ENCODE measurements around the gene DPP6.

DPP6 gene

GRCh38 chr7:154232700-154233099, 180.5 kb downstream of the DPP6 start:
- no peak for DNase-seq (ENCODE audit: low read depth in 2 of 2)

- no peak for DNase-seq (ENCODE audit: low read depth in 2 of 2)
Measured at GRCh38 chr7:154241988-154242387, 189.8 kb downstream of the DPP6 start.

GRCh38 chr7:154242709-154243108, 190.5 kb downstream of the DPP6 start:
- no peak for DNase-seq (ENCODE audit: low read depth in 2 of 2)

- no peak for DNase-seq (ENCODE audit: low read depth in 2 of 2)
Measured at GRCh38 chr7:154252046-154252445, 199.8 kb downstream of the DPP6 start.

GRCh38 chr7:154253810-154254209, 201.6 kb downstream of the DPP6 start:
- DNase-seq (ENCODE audit: low read depth in 2 of 2): no peak

- no peak for DNase-seq (ENCODE audit: low read depth in 2 of 2)
Measured at GRCh38 chr7:154255324-154255723, 203.1 kb downstream of the DPP6 start.

GRCh38 chr7:154256150-154256549, 204.0 kb downstream of the DPP6 start:
- no peak for DNase-seq (ENCODE audit: low read depth in 2 of 2)

- no peak for DNase-seq (ENCODE audit: low read depth in 2 of 2)
Measured at GRCh38 chr7:154259396-154259795, 207.2 kb downstream of the DPP6 start.

GRCh38 chr7:154287356-154287755, 235.2 kb downstream of the DPP6 start:
- DNase-seq (ENCODE audit: low read depth in 2 of 2): no peak

- no peak for DNase-seq (ENCODE audit: low read depth in 2 of 2)
Measured at GRCh38 chr7:154289119-154289518, 236.9 kb downstream of the DPP6 start.

- DNase-seq (ENCODE audit: low read depth in 2 of 2): no peak
Measured at GRCh38 chr7:154296443-154296842, 244.2 kb downstream of the DPP6 start.

- no peak for DNase-seq (ENCODE audit: low read depth in 2 of 2)
Measured at GRCh38 chr7:154299736-154300135, 247.5 kb downstream of the DPP6 start.

GRCh38 chr7:154302380-154302779, 250.2 kb downstream of the DPP6 start:
- no peak for DNase-seq (ENCODE audit: low read depth in 2 of 2)

- DNase-seq (ENCODE audit: low read depth in 2 of 2): no peak
Measured at GRCh38 chr7:154304231-154304630, 252.0 kb downstream of the DPP6 start.

- DNase-seq (ENCODE audit: low read depth in 2 of 2): no peak
Measured at GRCh38 chr7:154304740-154305700, 252.8 kb downstream of the DPP6 start.

GRCh38 chr7:154306036-154306435, 253.8 kb downstream of the DPP6 start:
- no peak for DNase-seq (ENCODE audit: low read depth in 2 of 2)

- DNase-seq (ENCODE audit: low read depth in 2 of 2): no peak
Measured at GRCh38 chr7:154308928-154309327, 256.7 kb downstream of the DPP6 start.

- DNase-seq (ENCODE audit: low read depth in 2 of 2): no peak
Measured at GRCh38 chr7:154310114-154310513, 257.9 kb downstream of the DPP6 start.

- DNase-seq (ENCODE audit: low read depth in 2 of 2): no peak
Measured at GRCh38 chr7:154324196-154324595, 272.0 kb downstream of the DPP6 start.

- no peak for DNase-seq (ENCODE audit: low read depth in 2 of 2)
Measured at GRCh38 chr7:154326421-154326820, 274.2 kb downstream of the DPP6 start.

- no peak for DNase-seq (ENCODE audit: low read depth in 2 of 2)
Measured at GRCh38 chr7:154330318-154330717, 278.1 kb downstream of the DPP6 start.

- no peak for DNase-seq (ENCODE audit: low read depth in 2 of 2)
Measured at GRCh38 chr7:154332811-154333580, 280.8 kb downstream of the DPP6 start.

- DNase-seq (ENCODE audit: low read depth in 2 of 2): no peak
Measured at GRCh38 chr7:154336295-154336694, 284.1 kb downstream of the DPP6 start.

Data from fibroblast of skin of left biceps (primary cell).